Thyroid gland (tissue), 4 donors: ENCODE measurements around the gene CCDC8. TPM values are rescaled to one million over a fixed set of nuclear protein-coding genes. Genes with fewer than 3 reads are reported as not detected.

Source experiments
- DNase-seq, 2 donors: peaks; one replicate each; pipeline ENCODE4 v3.0.0-alpha.2; 2019
- H3K27ac ChIP-seq, 3 donors: fragments of 200-600 bp; sonication (generic); 1 replicate in 2 of 3; 2 replicates in 1 of 3; pipeline ENCODE4 v1.5.1; 2016 to 2019; ENCODE audit warnings: mild to moderate bottlenecking in 1 of 3, moderate library complexity in 1 of 3
- H3K27me3 ChIP-seq: fragments of 200-600 bp; sonication (generic); one replicate; pipeline ENCODE4 v1.5.1; 2019
- H3K36me3 ChIP-seq, 2 donors: fragments of 200-600 bp; sonication (generic); one replicate each; pipeline ENCODE4 v1.5.1; 2016 to 2019
- H3K4me1 ChIP-seq, 2 donors: fragments of 200-600 bp; sonication (generic); one replicate each; pipeline ENCODE4 v1.5.1; 2017 to 2019
- H3K4me3 ChIP-seq, 3 donors: fragments of 200-600 bp; sonication (generic); replicated peaks in 1 of 3; 1 replicate in 2 of 3; 2 replicates in 1 of 3; pipeline ENCODE4 v1.5.1; 2016; ENCODE audit warnings: mild to moderate bottlenecking in 1 of 3
- H3K9me3 ChIP-seq: fragments of 200-600 bp; sonication (generic); one replicate; pipeline ENCODE4 v1.5.1; 2017
- CTCF ChIP-seq, 6 experiments: fragments of 200-600 bp in 3 of 6; fragments of 450-650 bp in 3 of 6; sonication (generic) in 3 of 6; IDR thresholded peaks; one replicate each; pipeline ENCODE4 v1.5.1; 2016 to 2019; ENCODE audit warnings: antibody characterized with exemption in 6 of 6, mild to moderate bottlenecking in 2 of 6, inconsistent platforms in 1 of 6, moderate library complexity in 1 of 6
- POLR2A ChIP-seq, 2 donors: fragments of 450-650 bp; IDR thresholded peaks; one replicate each; pipeline ENCODE4 v1.6.1; 2017; ENCODE audit warnings: antibody characterized with exemption in 2 of 2, mild to moderate bottlenecking in 2 of 2, moderate library complexity in 1 of 2
- WGBS, 2 donors: methylation state at CpG; one replicate each; pipeline ENCODE4 v1.1.5; 2017; 5-methylcytosine and 5-hydroxymethylcytosine counted together
- intact Hi-C: fragments of 100-400 bp; cut with DNase I; formaldehyde crosslinking; loops from one replicate; pipeline ENCODE4 v1.15.1; 2023
- total RNA-seq, 4 donors: library from RNA; depleted of rRNA; stranded (reverse); fragments of >200 nt; gene quantifications; one replicate each; pipeline ENCODE4 v1.2.3, GENCODE V29; 2016

The CCDC8 gene
- total RNA-seq, 4 donors from 2014 or later, result 16.8 to 34.9 (median 29.3) TPM

DNA sequence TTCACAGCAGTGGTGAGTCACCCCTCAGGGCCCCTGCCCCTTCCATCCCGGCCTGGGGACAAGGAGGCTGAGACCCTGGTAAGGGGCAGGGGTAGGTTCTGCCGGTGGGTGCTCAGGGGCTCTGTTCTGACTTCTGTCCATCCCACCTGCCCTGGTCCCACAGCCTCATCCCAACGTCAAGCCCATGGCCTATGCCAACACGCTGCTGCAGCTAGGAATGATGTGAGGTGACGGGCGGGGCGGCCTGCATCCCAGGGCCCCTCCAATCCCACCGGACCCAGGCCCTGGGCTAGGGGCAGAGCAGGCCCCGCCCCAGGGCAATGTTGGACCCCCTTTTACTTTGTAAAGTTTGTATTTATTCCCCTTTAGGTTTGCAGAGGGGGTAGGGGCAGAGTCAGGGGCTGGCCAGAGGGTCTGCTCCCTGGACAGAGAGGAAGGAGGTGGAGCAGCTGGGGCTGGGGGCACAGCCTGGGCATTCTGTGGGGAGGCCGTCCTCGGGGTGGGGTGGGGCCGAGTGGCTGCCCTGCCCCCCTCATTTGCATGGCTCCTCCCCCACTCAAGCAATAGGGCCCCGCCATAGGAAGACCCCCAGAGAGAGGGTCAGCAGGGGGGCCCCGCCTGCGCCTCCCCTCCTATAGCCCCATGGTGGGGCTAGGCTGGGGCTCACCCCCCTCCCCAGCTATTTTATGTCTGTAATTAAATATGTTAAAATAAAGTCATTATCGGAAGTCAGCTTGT is 23.1 kb downstream of the CCDC8 start:
- TF ChIP-seq POLR2A (IDR thresholded peaks at IDR 0.05) (no peak), CTCF (IDR thresholded peaks at IDR 0.05) (no peak)
- Histone ChIP-seq H3K36me3 (peaks cover 34 to 44% of the 10 kb centered on the region in 2 donors), H3K27ac (no peak overlapping the region), H3K9me3 (no peaks in the 10 kb centered on the region), H3K4me1 (no peaks in the 10 kb centered on the region), H3K27me3 (no peaks in the 10 kb centered on the region), H3K4me3 (no peak overlapping the region)
- no peak for DNase-seq
- intact Hi-C loops, result loop anchor here (10.0 kb wide), 1 partner anchor 105 kb away; no protein-coding TSS in a partner anchor
- WGBS, 2 donors, result 95 to 97% methylated on average over 6 to 15 of the region's 16 CpGs

- Histone ChIP-seq H3K27me3 (no peaks in the 10 kb centered on the region), H3K27ac (no peak overlapping the region), H3K9me3 (no peaks in the 10 kb centered on the region), H3K4me3 (no peak overlapping the region), H3K4me1 (no peaks in the 10 kb centered on the region), H3K36me3 (peaks cover 46 to 59% of the 10 kb centered on the region in 2 donors)
- TF ChIP-seq POLR2A (IDR thresholded peaks at IDR 0.05), result no peak
- TF ChIP-seq CTCF (IDR thresholded peaks at IDR 0.05), result no peak
- intact Hi-C loops, result no loop called here
- DNase-seq, result no peak
- 91 to 93% methylated on average over 16 to 25 of the region's 25 CpGs for whole genome bisulfite sequencing, 2 donors
Measured at GRCh38 chr19:46388311-46389095, 24.9 kb downstream of the CCDC8 start.

GRCh38 chr19:46387713-46388130 is 25.6 kb downstream of the CCDC8 start:
- TF ChIP-seq CTCF (IDR thresholded peaks at IDR 0.05), result no peak
- TF ChIP-seq POLR2A (IDR thresholded peaks at IDR 0.05), result no peak
- H3K36me3 ChIP-seq, result peaks cover 46 to 67% of the 10 kb centered on the region in 2 donors
- no peak overlapping the region for H3K4me3 ChIP-seq
- H3K9me3 ChIP-seq, result no peaks in the 10 kb centered on the region
- H3K27me3 ChIP-seq, result no peaks in the 10 kb centered on the region
- WGBS, 2 donors, result 95 to 98% methylated on average over 8 to 10 of the region's 10 CpGs
- no peak overlapping the region for H3K27ac ChIP-seq
- H3K4me1 ChIP-seq, result no peaks in the 10 kb centered on the region
- no peak for DNase-seq
- intact Hi-C loops, result no loop called here

GRCh38 chr19:46386996-46387712 is 26.2 kb downstream of the CCDC8 start:
- DNase-seq, result no peak
- no peaks in the 10 kb centered on the region for H3K4me1 ChIP-seq
- no peak overlapping the region for H3K4me3 ChIP-seq
- intact Hi-C loops, result no loop called here
- 91 to 96% methylated on average over 14 to 18 of the region's 30 CpGs for WGBS, 2 donors
- no peak overlapping the region for H3K27ac ChIP-seq
- TF ChIP-seq POLR2A (IDR thresholded peaks at IDR 0.05) (no peak), CTCF (IDR thresholded peaks at IDR 0.05) (no peak)
- no peaks in the 10 kb centered on the region for H3K27me3 ChIP-seq
- peaks cover 46 to 67% of the 10 kb centered on the region in 2 donors for H3K36me3 ChIP-seq
- no peaks in the 10 kb centered on the region for H3K9me3 ChIP-seq
